HG02943 (cell line): ENCODE results near the gene CCDC150.
"Not testable (repeated sequence)": the region's sequence is repeated elsewhere in the genome, so short reads cannot be mapped to it uniquely, and the experiment has no call there.

Source experiments
- ATAC-seq: cut with Tn5 transposase; IDR thresholded peaks from one replicate; pipeline ENCODE4 v1.9.1; 2021; ENCODE audit warnings: mild to moderate bottlenecking, low read depth, moderate library complexity; ENCODE audit not compliant: unreplicated experiment

The CCDC150 gene

DNA sequence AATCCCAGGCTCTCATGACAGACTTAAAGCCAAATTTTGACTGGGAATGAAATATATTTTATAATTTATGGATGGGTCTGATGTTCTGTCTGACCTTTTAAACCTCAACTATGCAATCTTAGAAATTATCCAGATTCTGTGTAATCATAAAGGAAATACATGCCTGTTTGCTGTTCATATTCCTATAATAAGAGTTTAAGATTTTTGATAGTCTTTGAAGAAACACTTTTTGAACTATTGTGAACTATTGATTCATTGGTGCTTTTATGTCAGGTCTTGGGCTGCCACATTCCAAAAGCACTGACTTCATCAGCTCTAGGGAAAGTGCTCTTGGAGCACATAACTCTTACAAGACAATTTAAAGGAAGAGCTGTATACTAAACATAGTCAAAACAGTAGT is 64.2 kb downstream of the CCDC150 start:
- ATAC-seq, result no peak

DNA sequence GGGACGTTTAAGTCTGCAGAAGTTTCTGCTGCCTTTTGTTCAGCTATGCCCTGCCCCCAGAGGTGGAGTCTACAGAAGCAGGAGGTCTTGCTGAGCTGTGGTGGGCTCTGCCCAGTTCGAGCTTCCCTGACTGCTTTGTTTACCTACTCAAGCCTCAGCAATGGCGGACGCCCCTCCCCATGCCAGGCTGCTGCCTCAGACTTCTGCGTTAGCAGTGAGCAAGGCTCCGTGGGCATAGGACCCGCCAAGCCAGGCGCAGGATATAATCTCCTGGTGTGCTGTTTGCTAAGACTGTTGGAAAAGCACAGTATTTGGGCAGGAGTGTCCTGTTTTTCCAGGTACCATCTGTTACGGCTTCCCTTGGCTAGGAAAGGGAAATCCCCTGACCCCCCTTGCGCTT is 70.5 kb downstream of the CCDC150 start:
- not testable (repeated sequence) for ATAC-seq

- ATAC-seq, result no peak
Measured at GRCh38 chr2:196711625-196712024, 72.1 kb downstream of the CCDC150 start.

- ATAC-seq, result no peak
Measured at GRCh38 chr2:196712867-196713266, 73.4 kb downstream of the CCDC150 start.

DNA sequence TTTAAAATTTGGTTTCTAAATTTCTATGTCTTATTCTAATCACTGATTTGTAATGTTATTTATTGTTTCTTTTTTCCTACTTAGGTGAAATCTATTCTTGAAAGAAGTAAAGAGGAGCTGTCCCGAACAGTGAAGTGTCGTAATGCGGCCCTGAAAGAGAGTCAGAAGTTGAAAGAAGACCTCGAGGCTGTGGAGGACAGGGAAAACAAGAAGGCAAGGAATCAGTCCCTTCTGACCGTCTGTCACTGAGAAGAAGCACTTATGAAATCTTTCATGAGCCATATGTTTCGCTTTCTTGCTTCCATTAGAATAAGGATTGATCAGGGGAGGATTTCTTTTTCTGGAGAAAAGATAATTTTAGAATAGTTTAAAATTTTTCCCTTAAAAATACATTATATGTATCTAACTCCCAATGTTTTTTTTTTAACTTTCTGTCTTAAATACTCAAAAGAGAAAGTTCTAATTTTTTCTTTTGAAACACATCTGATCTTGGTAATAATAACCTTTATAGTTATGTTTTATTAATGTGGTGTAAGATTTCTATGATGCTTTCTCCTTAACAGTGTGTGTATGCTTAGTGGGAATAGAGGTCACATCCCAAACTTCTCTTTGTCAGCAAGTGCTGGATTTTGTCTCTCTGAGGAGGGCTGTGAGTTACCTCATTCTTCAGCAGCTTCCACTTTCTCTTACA is 79.0 kb downstream of the CCDC150 start:
- ATAC-seq, result no peak

DNA sequence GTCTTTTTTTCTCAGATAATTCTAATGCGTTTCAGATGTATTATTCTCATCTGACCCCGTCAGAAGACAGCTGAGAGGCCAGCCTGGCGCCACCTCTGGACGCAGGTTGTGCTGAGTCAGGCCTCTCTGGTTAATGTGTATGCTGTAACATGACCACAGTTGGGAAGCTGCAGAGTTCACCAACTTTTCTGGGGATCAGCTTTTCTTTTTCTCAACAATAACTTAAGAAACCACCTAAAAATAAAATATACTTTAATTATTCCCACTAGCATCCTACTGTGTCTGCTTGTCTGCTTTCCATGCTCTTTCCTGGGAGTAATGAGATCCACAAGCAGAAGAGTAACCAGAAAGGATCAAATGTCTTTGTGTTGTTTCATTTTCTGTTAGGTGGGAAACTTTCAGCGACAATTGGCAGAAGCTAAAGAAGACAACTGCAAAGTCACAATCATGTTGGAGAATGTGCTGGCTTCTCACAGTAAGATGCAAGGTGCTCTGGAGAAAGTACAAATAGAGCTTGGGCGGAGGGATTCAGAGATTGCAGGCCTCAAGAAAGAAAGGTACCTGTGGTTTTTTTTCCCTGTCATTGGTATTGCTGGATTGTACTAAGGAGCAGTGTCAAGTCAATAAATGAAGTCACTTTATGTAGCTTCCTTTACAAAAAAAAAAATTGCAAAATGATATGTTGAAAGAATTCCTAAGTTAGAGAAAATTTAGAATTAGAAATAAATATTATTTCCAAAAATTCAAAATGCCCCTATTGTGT is 79.8 kb downstream of the CCDC150 start:
- ATAC-seq, result no peak

DNA sequence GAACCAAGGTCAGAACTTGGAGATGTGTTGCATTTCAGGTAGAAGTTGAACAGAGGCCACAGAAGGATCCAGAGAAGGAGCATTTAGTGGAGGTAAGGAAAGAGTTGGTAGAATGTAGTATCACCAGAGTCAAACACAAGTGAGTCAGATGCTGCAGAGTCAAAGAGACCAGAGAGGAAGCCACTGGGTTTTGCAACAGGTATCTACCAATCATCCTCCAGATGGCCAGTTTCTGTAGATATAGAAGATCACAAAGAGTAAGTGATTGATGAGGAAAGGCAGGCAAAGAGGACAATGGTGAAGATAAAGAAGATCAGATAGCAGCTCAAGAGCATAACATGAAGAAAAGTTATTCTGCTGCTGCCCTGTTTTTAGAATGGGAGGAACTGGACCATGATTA is 84.1 kb downstream of the CCDC150 start:
- no peak for ATAC-seq

GRCh38 chr2:196725218-196725617 is 85.7 kb downstream of the CCDC150 start:
- no peak for ATAC-seq

DNA sequence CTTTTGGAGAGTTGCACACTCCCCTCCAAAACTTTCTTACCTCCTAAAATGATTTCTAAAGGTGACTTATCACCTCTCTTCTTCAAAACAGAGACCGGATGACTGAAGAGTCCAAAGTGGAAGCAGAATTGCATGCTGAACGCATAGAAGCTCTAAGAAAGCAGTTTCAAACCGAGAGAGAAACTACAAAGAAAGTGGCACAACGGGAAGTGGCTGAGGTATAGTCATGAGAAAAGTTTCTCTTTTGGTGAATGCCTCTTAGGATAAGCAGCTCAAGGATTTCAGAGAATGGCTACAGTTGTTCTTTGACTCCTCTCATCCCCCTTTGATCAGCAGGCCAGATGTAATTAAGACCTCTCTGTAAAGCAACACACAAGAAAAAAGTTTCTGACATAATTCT is 86.4 kb downstream of the CCDC150 start:
- no peak for ATAC-seq

GRCh38 chr2:196729418-196729817 is 89.9 kb downstream of the CCDC150 start:
- no peak for ATAC-seq

GRCh38 chr2:196736646-196737045 is 97.1 kb downstream of the CCDC150 start:
- not testable (repeated sequence) for ATAC-seq

DNA sequence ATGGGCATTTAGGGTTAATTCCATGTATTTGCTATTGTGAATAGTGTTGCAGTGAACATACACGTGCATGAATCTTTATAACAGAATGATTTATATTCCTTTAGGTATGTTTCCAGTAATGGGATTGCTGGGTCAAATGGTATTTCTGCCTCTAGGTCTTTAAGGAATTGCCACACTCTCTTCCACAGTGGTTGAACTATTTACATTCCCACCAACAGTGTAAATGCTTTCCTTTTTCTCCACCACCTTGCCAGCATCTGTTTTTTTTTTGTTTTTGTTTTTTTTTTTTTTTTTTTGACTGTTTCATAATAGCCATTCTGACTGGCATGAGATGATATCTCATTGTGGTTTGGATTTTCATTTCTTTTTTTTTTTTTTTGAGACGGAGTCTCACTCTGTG is 97.5 kb downstream of the CCDC150 start:
- ATAC-seq, result no peak

GRCh38 chr2:196739031-196739430 is 99.5 kb downstream of the CCDC150 start:
- no peak for ATAC-seq

DNA sequence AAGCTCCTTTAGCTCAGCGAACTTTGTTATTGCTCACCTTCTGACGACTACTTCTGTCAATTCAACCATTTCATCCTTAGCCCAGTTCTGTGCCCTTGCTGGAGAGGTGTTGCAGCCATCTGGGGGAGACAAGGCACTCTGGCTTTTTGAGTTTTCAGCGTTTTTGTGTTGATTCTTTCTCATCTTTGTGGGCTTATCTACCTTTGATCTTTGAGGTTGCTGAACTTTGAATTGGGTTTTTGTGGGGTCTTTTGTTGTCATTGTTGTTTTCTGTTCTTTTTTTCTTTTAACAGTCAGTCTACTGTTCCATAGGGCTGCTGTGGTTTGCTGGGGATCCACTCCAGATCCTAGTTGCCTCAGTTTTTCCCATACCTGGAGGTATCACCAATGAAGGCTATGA is 102.7 kb downstream of the CCDC150 start:
- no peak for ATAC-seq

- ATAC-seq, result no peak
Measured at GRCh38 chr2:196742685-196743084, 103.2 kb downstream of the CCDC150 start.

GRCh38 chr2:196743165-196743564 is 103.7 kb downstream of the CCDC150 start:
- no peak for ATAC-seq

- ATAC-seq, result no peak
Measured at GRCh38 chr2:196745711-196746110, 106.2 kb downstream of the CCDC150 start.

GRCh38 chr2:196747400-196747799 is 107.9 kb downstream of the CCDC150 start:
- no peak for ATAC-seq

DNA sequence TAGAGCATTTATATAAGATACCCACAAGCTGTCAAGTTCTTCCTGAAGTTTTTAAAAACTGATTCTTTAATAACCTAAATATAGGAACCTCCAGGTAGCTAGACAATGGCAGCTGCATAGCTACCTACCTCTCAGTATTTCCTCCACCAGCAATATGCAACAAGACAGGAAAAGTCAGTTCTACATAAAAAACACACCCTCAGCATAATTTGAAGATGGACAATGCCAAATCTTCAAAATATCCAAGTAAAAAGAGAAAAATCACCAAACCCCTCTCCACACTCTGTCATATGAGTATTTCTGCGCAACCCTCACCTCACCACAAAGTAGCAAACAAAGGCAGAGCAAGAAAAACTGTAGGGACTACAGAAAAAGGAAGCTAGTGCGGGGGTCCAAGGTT is 108.6 kb downstream of the CCDC150 start:
- ATAC-seq, result no peak

DNA sequence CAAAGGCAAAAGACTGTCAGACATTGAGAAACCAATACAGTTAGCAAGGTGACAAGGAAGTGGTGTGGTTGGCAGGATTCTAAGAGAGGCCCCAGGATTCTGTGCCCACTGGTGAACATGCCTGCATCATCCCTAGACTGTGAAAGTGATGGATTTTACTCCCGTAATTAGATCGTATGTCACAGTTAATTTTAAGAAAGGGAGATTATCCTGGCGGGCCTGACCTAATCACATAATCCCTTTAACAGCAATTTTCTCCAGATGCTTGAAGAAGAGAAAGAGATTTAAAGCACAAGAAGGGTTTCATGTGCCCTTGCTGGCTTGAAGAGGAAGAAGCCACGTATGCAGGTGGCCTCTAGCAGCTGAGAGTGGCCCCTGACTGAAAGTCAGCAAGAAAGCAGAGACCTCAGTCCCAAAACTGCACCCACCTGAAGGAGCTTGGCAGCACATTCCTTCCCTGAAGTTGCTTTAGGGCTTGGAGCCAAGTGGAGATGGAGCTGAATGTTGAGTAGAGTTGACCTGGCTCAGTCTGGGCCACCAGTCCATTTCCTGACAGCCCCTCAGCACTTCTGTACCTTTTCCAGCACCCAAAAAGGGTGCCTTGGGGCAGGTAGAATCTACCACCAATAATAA is 110.9 kb downstream of the CCDC150 start:
- peak; percentile 18 for ATAC-seq

GRCh38 chr2:196750977-196751631 is 111.6 kb downstream of the CCDC150 start:
- peak; percentile 97 for ATAC-seq
